ENCODE data around the gene BMPER. TPM values are rescaled to one million over a fixed set of nuclear protein-coding genes. Genes with fewer than 3 reads are reported as not detected.

BMPER gene
- total and polyA plus RNA-seq, 2 of the 8 experiments (the other 6 are each of a cell fraction or from before 2014, with no cell fraction given): 0.33 to 0.69 TPM

DNA sequence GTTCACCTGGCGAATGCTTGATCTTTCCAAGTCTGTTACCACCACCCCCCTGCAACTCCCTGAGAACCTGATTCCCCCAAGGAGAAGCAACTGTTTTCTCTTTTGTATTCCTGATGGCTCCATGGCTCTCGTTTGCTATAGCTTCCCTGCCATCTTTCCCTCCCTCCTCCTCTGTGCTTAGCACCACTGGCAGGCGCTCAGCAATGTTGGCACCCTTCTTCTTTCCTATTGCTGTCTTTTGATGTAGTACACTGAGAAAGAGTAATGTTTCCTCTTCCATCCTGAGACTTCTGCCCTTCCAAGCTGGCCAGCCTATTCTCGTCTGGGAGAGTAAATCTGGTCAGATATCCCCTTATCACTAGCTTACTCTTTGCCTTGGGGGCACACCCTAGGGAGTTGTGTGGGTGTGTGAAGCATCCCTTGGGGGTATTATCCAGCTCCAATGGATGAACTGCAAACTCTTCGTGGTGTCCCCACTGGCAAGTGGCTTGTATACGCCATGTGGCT, 74.0 kb downstream of the BMPER start:
- Histone ChIP-seq H3K4me1 (replicated peaks in 1 of 4; ENCODE audit: control insufficient read depth in 3 of 4, insufficient read depth in 4 of 4, low read length in 3 of 4) (no peaks in the 10 kb centered on the region), H3K27me3 (replicated peaks in 1 of 4; ENCODE audit: control insufficient read depth in 3 of 4, extremely low read depth in 1 of 4, insufficient read depth in 3 of 4, low read length in 3 of 4) (no peaks in the 10 kb centered on the region), H3K56ac (replicated peaks; ENCODE audit: insufficient read length, low read depth, low read length) (no peak overlapping the region), H3K14ac (ENCODE audit: insufficient read length) (no peak overlapping the region), H2BK20ac (ENCODE audit: low read length) (no peak overlapping the region), H3K79me2 (ENCODE audit: control insufficient read depth in 1 of 2, insufficient read depth in 2 of 2, low read length in 2 of 2) (no peaks in the 10 kb centered on the region), H4K8ac (ENCODE audit: extremely low read depth, insufficient read depth, low read length) (no peak overlapping the region), H2BK12ac (ENCODE audit: low read depth, low read length) (no peak overlapping the region), H3K27ac (ENCODE audit: low read depth, low read length) (no peak overlapping the region), H3K4me3 (ENCODE audit: extremely low read depth in 1 of 4, insufficient read depth in 2 of 4, low read depth in 3 of 4, low read length in 4 of 4) (no peak overlapping the region), H3K79me1 (ENCODE audit: low read depth, low read length) (no peaks in the 10 kb centered on the region), H4K5ac (ENCODE audit: insufficient read length, low read depth, low read length) (no peak overlapping the region), H3K18ac (ENCODE audit: extremely low read depth, low read length) (no peak overlapping the region), H3K36me3 (ENCODE audit: control insufficient read depth in 2 of 4, insufficient read depth in 4 of 4, low read length in 3 of 4) (no peaks in the 10 kb centered on the region), H2AFZ (ENCODE audit: low read length) (no peak overlapping the region), H3K4ac (replicated peaks; ENCODE audit: insufficient read length, low read depth, low read length) (no peak overlapping the region), H2AK5ac (ENCODE audit: low read depth, low read length) (no peak overlapping the region), H2BK5ac (ENCODE audit: low read depth, low read length) (no peak overlapping the region), H2BK120ac (replicated peaks; ENCODE audit: low read depth, low read length) (no peak overlapping the region), H4K20me1 (replicated peaks in 1 of 2; ENCODE audit: control insufficient read depth in 1 of 2, insufficient read depth in 2 of 2, low read length in 2 of 2) (no peaks in the 10 kb centered on the region), H3K23ac (ENCODE audit: insufficient read length) (no peak overlapping the region), H3K9ac (replicated peaks in 1 of 4; ENCODE audit: extremely low read depth in 1 of 4, low read depth in 3 of 4, low read length in 3 of 4) (no peak overlapping the region), H4K91ac (replicated peaks; ENCODE audit: insufficient read length, low read length) (no peak overlapping the region), H3K23me2 (ENCODE audit: low read depth, low read length) (no peaks in the 10 kb centered on the region), H2BK15ac (ENCODE audit: low read length) (no peak overlapping the region), H3K9me3 (ENCODE audit: insufficient read depth in 2 of 2, low read depth in 1 of 2, low read length in 1 of 2) (no peaks in the 10 kb centered on the region), H3K4me2 (ENCODE audit: insufficient read depth in 1 of 2, low read depth in 2 of 2, low read length in 2 of 2) (no peak overlapping the region)
- WGBS, 2 experiments (ENCODE audit: extremely low coverage in 1 of 2, insufficient coverage in 1 of 2, insufficient read length in 1 of 2, insufficient replicate concordance in 2 of 2, low coverage in 1 of 2, low lambda C conversion rate in 2 of 2, missing lambda C conversion rate in 1 of 2): 87% methylated on average over 6 of the region's 6 CpGs; no CpG with 5 or more reads in 1 of the 2 experiments
- no peak for FAIRE-seq
- ChIA-PET POLR2A (ENCODE audit: partially characterized antibody) (no interaction called here), CTCF (ENCODE audit: partially characterized antibody) (interaction anchor here (0.7 to 7.0 kb wide), 3 partner anchors 91 to 171 kb away, joined by 3 to 111 read pairs (median 4); no protein-coding TSS in a partner anchor)
- no peak for TF ChIP-seq SIX5 (IDR thresholded peaks at IDR 0.05; ENCODE audit: low read depth, low read length)
- no peak for TF ChIP-seq SIRT6 (IDR thresholded peaks at IDR 0.05; ENCODE audit: low read length)
- TF ChIP-seq CHD2 (IDR thresholded peaks at IDR 0.05; ENCODE audit: low read length): no peak
- no peak for TF ChIP-seq RAD21 (IDR thresholded peaks at IDR 0.05 in 1 of 2, conservative IDR thresholded peaks at IDR 0.05 in 1 of 2; ENCODE audit: low read depth in 2 of 2, low read length in 2 of 2)
- DNase-seq (ENCODE audit: low read depth in 1 of 2, low spot score in 2 of 2): no peak

All from H1 (cell line).